ENCODE data around the gene SYT1. TPM values are rescaled to one million over a fixed set of nuclear protein-coding genes. Genes with fewer than 3 reads are reported as not detected.

SYT1 gene
- total RNA-seq, 1 donor: not detected

- H3K9me3 ChIP-seq (ENCODE audit: low read depth, low read length): no peaks in the 10 kb centered on the region
- no peak overlapping the region for H3K4me3 ChIP-seq (ENCODE audit: insufficient read depth, low read length)
- no peaks in the 10 kb centered on the region for H3K36me3 ChIP-seq (ENCODE audit: insufficient read depth, low read length)
- H2AFZ ChIP-seq (ENCODE audit: low read length): no peak overlapping the region
- no peak overlapping the region for H3K27ac ChIP-seq (ENCODE audit: low read depth, low read length)
- H3K27me3 ChIP-seq (ENCODE audit: insufficient read depth, low read length): no peaks in the 10 kb centered on the region
- DNase-seq (ENCODE audit: insufficient read length, low spot score, missing footprints): no peak
- H3K79me2 ChIP-seq (ENCODE audit: insufficient read depth, low read length): no peaks in the 10 kb centered on the region
- TF ChIP-seq, protein P1, sequence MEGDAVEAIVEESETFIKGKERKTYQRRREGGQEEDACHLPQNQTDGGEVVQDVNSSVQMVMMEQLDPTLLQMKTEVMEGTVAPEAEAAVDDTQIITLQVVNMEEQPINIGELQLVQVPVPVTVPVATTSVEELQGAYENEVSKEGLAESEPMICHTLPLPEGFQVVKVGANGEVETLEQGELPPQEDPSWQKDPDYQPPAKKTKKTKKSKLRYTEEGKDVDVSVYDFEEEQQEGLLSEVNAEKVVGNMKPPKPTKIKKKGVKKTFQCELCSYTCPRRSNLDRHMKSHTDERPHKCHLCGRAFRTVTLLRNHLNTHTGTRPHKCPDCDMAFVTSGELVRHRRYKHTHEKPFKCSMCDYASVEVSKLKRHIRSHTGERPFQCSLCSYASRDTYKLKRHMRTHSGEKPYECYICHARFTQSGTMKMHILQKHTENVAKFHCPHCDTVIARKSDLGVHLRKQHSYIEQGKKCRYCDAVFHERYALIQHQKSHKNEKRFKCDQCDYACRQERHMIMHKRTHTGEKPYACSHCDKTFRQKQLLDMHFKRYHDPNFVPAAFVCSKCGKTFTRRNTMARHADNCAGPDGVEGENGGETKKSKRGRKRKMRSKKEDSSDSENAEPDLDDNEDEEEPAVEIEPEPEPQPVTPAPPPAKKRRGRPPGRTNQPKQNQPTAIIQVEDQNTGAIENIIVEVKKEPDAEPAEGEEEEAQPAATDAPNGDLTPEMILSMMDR (IDR thresholded peaks at IDR 0.05; ENCODE audit: extremely low read depth, low read depth, low read length): no peak
- no peaks in the 10 kb centered on the region for H3K4me1 ChIP-seq (ENCODE audit: insufficient read depth, low read length)
- no peak overlapping the region for H3K4me2 ChIP-seq (ENCODE audit: insufficient read depth, low read length)
- H4K20me1 ChIP-seq (ENCODE audit: insufficient read depth, low read length): no peaks in the 10 kb centered on the region
These were observed 385.6 kb downstream of the SYT1 start for GRCh38 chr12:79250186-79250585.

- Histone ChIP-seq H3K4me1 (ENCODE audit: insufficient read depth, low read length) (no peaks in the 10 kb centered on the region), H3K4me3 (ENCODE audit: insufficient read depth, low read length) (no peak overlapping the region), H3K4me2 (ENCODE audit: insufficient read depth, low read length) (no peak overlapping the region), H3K9me3 (ENCODE audit: low read depth, low read length) (no peaks in the 10 kb centered on the region), H4K20me1 (ENCODE audit: insufficient read depth, low read length) (no peaks in the 10 kb centered on the region), H2AFZ (ENCODE audit: low read length) (no peak overlapping the region), H3K27me3 (ENCODE audit: insufficient read depth, low read length) (no peaks in the 10 kb centered on the region), H3K36me3 (ENCODE audit: insufficient read depth, low read length) (no peaks in the 10 kb centered on the region), H3K27ac (ENCODE audit: low read depth, low read length) (no peak overlapping the region), H3K79me2 (ENCODE audit: insufficient read depth, low read length) (no peaks in the 10 kb centered on the region)
- no peak for DNase-seq (ENCODE audit: insufficient read length, low spot score, missing footprints)
- TF ChIP-seq, protein P1 (IDR thresholded peaks at IDR 0.05; ENCODE audit: extremely low read depth, low read depth, low read length): no peak
These were observed 386.6 kb downstream of the SYT1 start for GRCh38 chr12:79250960-79251755.

GRCh38 chr12:79252358-79253075 lies 387.9 kb downstream of the SYT1 start:
- H3K79me2 ChIP-seq (ENCODE audit: insufficient read depth, low read length): no peaks in the 10 kb centered on the region
- H4K20me1 ChIP-seq (ENCODE audit: insufficient read depth, low read length): no peaks in the 10 kb centered on the region
- H3K4me1 ChIP-seq (ENCODE audit: insufficient read depth, low read length): no peaks in the 10 kb centered on the region
- no peak overlapping the region for H3K4me2 ChIP-seq (ENCODE audit: insufficient read depth, low read length)
- no peaks in the 10 kb centered on the region for H3K36me3 ChIP-seq (ENCODE audit: insufficient read depth, low read length)
- no peak for DNase-seq (ENCODE audit: insufficient read length, low spot score, missing footprints)
- TF ChIP-seq, protein P1 (IDR thresholded peaks at IDR 0.05; ENCODE audit: extremely low read depth, low read depth, low read length): no peak
- no peak overlapping the region for H3K27ac ChIP-seq (ENCODE audit: low read depth, low read length)
- H3K4me3 ChIP-seq (ENCODE audit: insufficient read depth, low read length): no peak overlapping the region
- no peaks in the 10 kb centered on the region for H3K9me3 ChIP-seq (ENCODE audit: low read depth, low read length)
- H3K27me3 ChIP-seq (ENCODE audit: insufficient read depth, low read length): no peaks in the 10 kb centered on the region
- no peak overlapping the region for H2AFZ ChIP-seq (ENCODE audit: low read length)

DNA sequence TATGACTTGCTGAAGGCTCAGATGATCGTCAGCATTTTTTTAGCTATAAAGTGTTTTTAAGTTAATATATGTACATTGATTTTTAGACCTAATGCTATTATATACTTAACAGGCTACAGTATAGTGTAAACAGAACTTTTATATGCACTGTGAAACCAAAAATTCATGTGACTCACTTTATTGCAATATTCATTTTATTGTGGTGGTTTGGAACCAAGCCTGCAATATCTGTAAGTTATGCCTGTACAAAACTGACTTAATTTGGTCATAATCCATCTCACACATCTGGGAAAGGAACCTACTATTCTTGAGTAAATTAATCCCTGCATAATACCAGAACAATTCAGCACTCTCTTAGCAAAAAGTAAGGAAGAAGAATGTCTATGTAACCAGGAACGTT lies 390.7 kb downstream of the SYT1 start:
- H2AFZ ChIP-seq (ENCODE audit: low read length): no peak overlapping the region
- no peaks in the 10 kb centered on the region for H3K36me3 ChIP-seq (ENCODE audit: insufficient read depth, low read length)
- no peak overlapping the region for H3K4me2 ChIP-seq (ENCODE audit: insufficient read depth, low read length)
- H3K27ac ChIP-seq (ENCODE audit: low read depth, low read length): no peak overlapping the region
- H3K79me2 ChIP-seq (ENCODE audit: insufficient read depth, low read length): no peaks in the 10 kb centered on the region
- TF ChIP-seq, protein P1 (IDR thresholded peaks at IDR 0.05; ENCODE audit: extremely low read depth, low read depth, low read length): no peak
- H3K9me3 ChIP-seq (ENCODE audit: low read depth, low read length): no peaks in the 10 kb centered on the region
- H3K4me3 ChIP-seq (ENCODE audit: insufficient read depth, low read length): no peak overlapping the region
- no peaks in the 10 kb centered on the region for H3K27me3 ChIP-seq (ENCODE audit: insufficient read depth, low read length)
- no peaks in the 10 kb centered on the region for H4K20me1 ChIP-seq (ENCODE audit: insufficient read depth, low read length)
- no peaks in the 10 kb centered on the region for H3K4me1 ChIP-seq (ENCODE audit: insufficient read depth, low read length)
- DNase-seq (ENCODE audit: insufficient read length, low spot score, missing footprints): no peak

Data from osteoblast (primary cell).